H9 (cell line): ENCODE measurements around the gene DES. TPM values are rescaled to one million over a fixed set of nuclear protein-coding genes. Genes with fewer than 3 reads are reported as not detected.

Source experiments
- DNase-seq: peaks from one replicate; pipeline ENCODE4 v3.0.0-alpha.2; 2017
- H2AFZ ChIP-seq: one replicate; pipeline ENCODE4 v1.6.1; 2013; ENCODE audit warnings: mild to moderate bottlenecking, low read length, control low read depth, moderate library complexity
- H2AK5ac ChIP-seq: 2 replicates; pipeline ENCODE4 v1.6.1; 2013; ENCODE audit warnings: low read length, control low read depth, mixed read lengths; ENCODE audit not compliant: insufficient read length
- H2BK120ac ChIP-seq: one replicate; pipeline ENCODE4 v1.6.1; 2013; ENCODE audit warnings: low read depth, mild to moderate bottlenecking, low read length, control low read depth, inconsistent platforms; ENCODE audit not compliant: poor library complexity, severe bottlenecking
- H2BK12ac ChIP-seq: 2 replicates; pipeline ENCODE4 v1.6.1; 2013; ENCODE audit warnings: low read length, control low read depth, mixed read lengths, low read depth; ENCODE audit not compliant: insufficient read length
- H2BK15ac ChIP-seq: 2 replicates; pipeline ENCODE4 v1.6.1; 2013; ENCODE audit warnings: low read depth, low read length, control low read depth
- H2BK20ac ChIP-seq: one replicate; pipeline ENCODE4 v1.6.1; 2013; ENCODE audit warnings: low read depth, mild to moderate bottlenecking, low read length, control low read depth, inconsistent platforms; ENCODE audit not compliant: poor library complexity, severe bottlenecking
- H2BK5ac ChIP-seq: 2 replicates; pipeline ENCODE4 v1.6.1; 2013; ENCODE audit warnings: low read length, control low read depth, mixed read lengths; ENCODE audit not compliant: insufficient read length
- H3K14ac ChIP-seq: 2 replicates; pipeline ENCODE4 v1.6.1; 2013; ENCODE audit warnings: low read length, control low read depth; ENCODE audit not compliant: insufficient read depth
- H3K18ac ChIP-seq: 2 replicates; pipeline ENCODE4 v1.6.1; 2013; ENCODE audit warnings: low read depth, mild to moderate bottlenecking, mixed read lengths, low read length, control low read depth; ENCODE audit not compliant: insufficient read length
- H3K23ac ChIP-seq: 2 replicates; pipeline ENCODE4 v1.6.1; 2013; ENCODE audit warnings: low read length, control low read depth, mixed read lengths, low read depth; ENCODE audit not compliant: insufficient read length
- H3K23me2 ChIP-seq: 2 replicates; pipeline ENCODE4 v1.6.1; 2013; ENCODE audit warnings: low read depth, mild to moderate bottlenecking, mixed read lengths, low read length, control low read depth; ENCODE audit not compliant: insufficient read length, poor library complexity, severe bottlenecking
- H3K27ac ChIP-seq: 2 replicates; pipeline ENCODE4 v1.5.1; 2013; ENCODE audit warnings: low read length, control low read depth, mixed read lengths, low read depth; ENCODE audit not compliant: insufficient read length
- H3K27me3 ChIP-seq: 2 replicates; pipeline ENCODE4 v1.6.1; 2013; ENCODE audit warnings: low read length, control low read depth, inconsistent platforms; ENCODE audit not compliant: insufficient read depth
- H3K4ac ChIP-seq: 2 replicates; pipeline ENCODE4 v1.6.1; 2013; ENCODE audit warnings: low read depth, mild to moderate bottlenecking, control low read depth, inconsistent platforms, low read length, moderate library complexity
- H3K4me1 ChIP-seq: 2 replicates; pipeline ENCODE4 v1.6.1; 2013; ENCODE audit warnings: low read length, control low read depth, inconsistent platforms; ENCODE audit not compliant: insufficient read depth
- H3K4me2 ChIP-seq: 2 replicates; pipeline ENCODE4 v1.6.1; 2013; ENCODE audit warnings: low read length, control low read depth, mixed read lengths; ENCODE audit not compliant: insufficient read length, insufficient read depth
- H3K56ac ChIP-seq: 2 replicates; pipeline ENCODE4 v1.6.1; 2013; ENCODE audit warnings: low read depth, mild to moderate bottlenecking, mixed read lengths, low read length, control low read depth; ENCODE audit not compliant: insufficient read length
- H3K79me1 ChIP-seq: 2 replicates; pipeline ENCODE4 v1.6.1; 2013; ENCODE audit warnings: low read depth, mild to moderate bottlenecking, moderate library complexity, low read length, control low read depth, inconsistent platforms; ENCODE audit not compliant: insufficient read depth, poor library complexity, severe bottlenecking
- H3K79me2 ChIP-seq: 2 replicates; pipeline ENCODE4 v1.6.1; 2013; ENCODE audit warnings: low read length, control low read depth, inconsistent platforms; ENCODE audit not compliant: insufficient read depth
- H3K9ac ChIP-seq: 2 replicates; pipeline ENCODE4 v1.6.1; 2013; ENCODE audit warnings: low read length, control low read depth, mixed read lengths; ENCODE audit not compliant: insufficient read length; ENCODE audit errors: extremely low read depth
- H3K9me3 ChIP-seq: one replicate; pipeline ENCODE4 v1.6.1; 2013; ENCODE audit warnings: low read depth, low read length, inconsistent platforms; ENCODE audit not compliant: control insufficient read depth
- H3T11ph ChIP-seq: one replicate; pipeline ENCODE4 v1.6.1; 2013; ENCODE audit warnings: mild to moderate bottlenecking, low read length, control low read depth, inconsistent platforms
- H4K20me1 ChIP-seq: one replicate; pipeline ENCODE4 v1.6.1; 2013; ENCODE audit not compliant: control insufficient read depth, insufficient read length, insufficient read depth
- H4K5ac ChIP-seq: 2 replicates; pipeline ENCODE4 v1.6.1; 2013; ENCODE audit warnings: low read depth, mild to moderate bottlenecking, mixed read lengths, low read length, control low read depth; ENCODE audit not compliant: insufficient read length
- H4K8ac ChIP-seq: replicated peaks from 2 replicates; pipeline ENCODE4 v1.6.1; 2013; ENCODE audit warnings: low read length, control low read depth, mixed read lengths, low read depth; ENCODE audit not compliant: insufficient read length
- H4K91ac ChIP-seq: 2 replicates; pipeline ENCODE4 v1.6.1; 2013; ENCODE audit warnings: low read depth, mild to moderate bottlenecking, moderate library complexity, mixed read lengths, low read length, control low read depth; ENCODE audit not compliant: insufficient read length
- H3K27ac Mint-ChIP-seq, 3 experiments: 2 replicates in 2 of 3; 3 replicates in 1 of 3; pipeline ENCODE4 v1.8.0; 2020 to 2021; ENCODE audit warnings: mixed read lengths in 3 of 3, mild to moderate bottlenecking in 1 of 3, moderate library complexity in 1 of 3
- H3K27me3 Mint-ChIP-seq: 2 replicates; pipeline ENCODE4 v1.8.0; 2021; ENCODE audit warnings: low read depth, mild to moderate bottlenecking, moderate library complexity, mixed read lengths
- H3K36me3 Mint-ChIP-seq, 3 experiments: 2 replicates in 2 of 3; 3 replicates in 1 of 3; pipeline ENCODE4 v1.8.0; 2020 to 2021; ENCODE audit warnings: low read depth in 3 of 3, mixed read lengths in 3 of 3; ENCODE audit not compliant: insufficient read depth in 1 of 3
- H3K4me1 Mint-ChIP-seq, 2 experiments: 2 replicates each; pipeline ENCODE4 v1.8.0; 2020; ENCODE audit warnings: mixed read lengths in 2 of 2
- H3K4me3 Mint-ChIP-seq, 2 experiments: 2 replicates in 1 of 2; 3 replicates in 1 of 2; pipeline ENCODE4 v1.8.0; 2020 to 2021; ENCODE audit warnings: mild to moderate bottlenecking in 2 of 2, mixed read lengths in 2 of 2, moderate library complexity in 1 of 2
- H3K9me3 Mint-ChIP-seq, 2 experiments: 2 replicates in 1 of 2; 3 replicates in 1 of 2; pipeline ENCODE4 v1.8.0; 2020; ENCODE audit warnings: mild to moderate bottlenecking in 2 of 2, mixed read lengths in 2 of 2, moderate library complexity in 1 of 2
- CTCF ChIP-seq: fragments of 200-600 bp; sonication (generic); conservative IDR thresholded peaks from 3 replicates; pipeline ENCODE4 v1.8.0; 2021; ENCODE audit warnings: antibody characterized with exemption, mild to moderate bottlenecking
- WGBS: extraction: QIAGEN DNeasy Blood & Tissue Kit; methylation state at CpG from one replicate; pipeline ENCODE4 v1.1.7; 2013; ENCODE audit warnings: missing lambda C conversion rate, low lambda C conversion rate, mixed read lengths; ENCODE audit not compliant: insufficient read length; ENCODE audit errors: extremely low coverage; 5-methylcytosine and 5-hydroxymethylcytosine counted together
- total RNA-seq: library from RNA; stranded (reverse); gene quantifications from 2 replicates; pipeline ENCODE4 v1.2.1, GENCODE V29; 2021

Gene DES
- total RNA-seq, 1 experiment from 2014 or later = 4.6 TPM

GRCh38 chr2:219388907-219389156 is 29.3 kb upstream of the DES start:
- Histone ChIP-seq H3K23ac (no peak overlapping the region), H3K4me1 (no peaks in the 10 kb centered on the region; the same call in 1 of the 2 replicates), H3K4ac (no peak overlapping the region), H2AK5ac (no peak overlapping the region), H2AFZ (no peak overlapping the region), H2BK12ac (no peak overlapping the region), H4K5ac (no peak overlapping the region), H3K79me2 (no peaks in the 10 kb centered on the region), H4K91ac (no peak overlapping the region), H3K79me1 (no peaks in the 10 kb centered on the region), H2BK15ac (no peak overlapping the region), H3K14ac (no peak overlapping the region), H3K27me3 (no peaks in the 10 kb centered on the region), H3K9ac (no peak overlapping the region), H4K20me1 (no peaks in the 10 kb centered on the region), H3K27ac (no peak overlapping the region), H2BK20ac (no peak overlapping the region), H2BK120ac (no peak overlapping the region), H4K8ac (no peak overlapping the region), H3K23me2 (peaks cover 7% of the 10 kb centered on the region), H3K18ac (no peak overlapping the region), H3K4me2 (peak overlapping the region; percentile 50), H3K56ac (no peak overlapping the region), H3T11ph (no peak overlapping the region), H3K9me3 (no peaks in the 10 kb centered on the region), H2BK5ac (no peak overlapping the region)
- Mint-ChIP-seq H3K27me3 (peaks cover 3% of the 10 kb centered on the region; the same call in 1 of the 2 replicates), H3K27ac (no peak overlapping the region), H3K4me1 (peaks cover 15 to 22% of the 10 kb centered on the region in 2 experiments), H3K4me3 (peak overlapping the region; percentile 80 to 95), H3K9me3 (no peaks in the 10 kb centered on the region; a peak in 1 of 5 replicates), H3K36me3 (peaks cover 17 to 26% (median 22%) of the 10 kb centered on the region in 3 experiments; a peak in 6 of 7 replicates)
- no peak for DNase-seq
- no CpG with 5 or more reads among the region's 6 CpGs for WGBS
- no peak for TF ChIP-seq CTCF
